ENCODE results near the gene FOXJ1. TPM values are rescaled to one million over a fixed set of nuclear protein-coding genes. Genes with fewer than 3 reads are reported as not detected.

FOXJ1 gene
- total RNA-seq, 1 donor from 2014 or later = 4.5 TPM

DNA sequence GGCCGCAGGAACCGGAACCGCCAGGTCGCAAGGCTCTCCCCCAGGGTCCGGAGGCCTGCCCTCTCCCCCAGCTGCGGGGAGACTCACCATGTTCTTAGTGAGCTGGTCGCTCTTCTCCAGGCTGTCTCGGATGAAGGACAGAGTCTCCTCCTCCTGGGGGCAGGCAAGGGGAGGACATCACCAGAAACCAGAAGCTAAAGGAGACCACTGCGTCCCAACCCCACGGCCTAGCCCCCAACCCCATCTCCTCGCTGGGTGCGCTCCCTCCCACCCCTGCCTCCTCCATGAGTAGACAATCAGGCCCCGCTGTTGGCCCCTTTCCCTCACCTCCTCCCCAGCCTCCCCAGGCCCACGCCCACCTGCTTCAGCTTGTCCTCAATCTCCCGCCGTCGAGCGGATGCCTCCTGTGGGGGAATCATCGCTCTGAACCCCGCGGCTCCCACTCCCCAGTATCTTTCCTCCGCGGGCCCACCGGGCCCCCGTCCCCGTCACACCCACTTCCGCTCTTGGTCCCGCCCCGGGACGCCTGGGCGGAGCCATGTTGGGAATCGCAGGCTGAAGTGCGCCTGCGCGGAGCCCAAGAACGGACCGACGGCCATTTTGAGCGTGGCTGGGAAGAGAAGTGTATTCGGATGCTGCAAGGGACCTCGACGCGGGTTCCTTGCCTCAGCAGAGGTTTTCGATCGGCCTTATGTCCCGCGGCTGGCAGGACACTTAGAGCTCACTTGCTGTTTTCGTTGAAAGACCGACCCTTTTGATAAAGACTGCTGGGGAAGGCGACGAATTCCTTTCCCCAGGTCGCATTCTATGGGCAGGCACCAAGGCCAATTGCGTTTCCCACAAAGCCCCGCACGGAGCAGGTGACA is 37.5 kb downstream of the FOXJ1 start, which contains the start of gene EXOC7:
TSS of gene EXOC7 (minus strand) at position 514 of the 866 bp plus-strand sequence. CDS start at position 419, 95 bp downstream.
- Mint-ChIP-seq H3K4me1 (peaks cover 17% of the 10 kb centered on the region), H3K36me3 (ENCODE audit: low read depth) (peaks cover 8% of the 10 kb centered on the region), H3K27ac (ENCODE audit: unreplicated experiment) (peak within 1 kb of the TSS; percentile 98), H3K27me3 (ENCODE audit: low read depth) (no peaks in the 10 kb centered on the region), H3K9me3 (no peaks in the 10 kb centered on the region), H3K4me3 (peak within 1 kb of the TSS; percentile 98)
- no peak for TF ChIP-seq CTCF (conservative IDR thresholded peaks at IDR 0.05)
- DNase-seq (ENCODE audit: low read depth, low spot score) = peak; percentile 90

- H3K27ac Mint-ChIP-seq (ENCODE audit: unreplicated experiment) = peak overlapping the region; percentile 98
- no peaks in the 10 kb centered on the region for H3K27me3 Mint-ChIP-seq (ENCODE audit: low read depth)
- no peak for DNase-seq (ENCODE audit: low read depth, low spot score)
- peaks cover 17% of the 10 kb centered on the region for H3K4me1 Mint-ChIP-seq
- peaks cover 8% of the 10 kb centered on the region for H3K36me3 Mint-ChIP-seq (ENCODE audit: low read depth)
- H3K9me3 Mint-ChIP-seq = no peaks in the 10 kb centered on the region
- peak overlapping the region; percentile 98 for H3K4me3 Mint-ChIP-seq
- no peak for TF ChIP-seq CTCF (conservative IDR thresholded peaks at IDR 0.05)
Observed at GRCh38 chr17:76102944-76103273, 38.1 kb downstream of the FOXJ1 start.

DNA sequence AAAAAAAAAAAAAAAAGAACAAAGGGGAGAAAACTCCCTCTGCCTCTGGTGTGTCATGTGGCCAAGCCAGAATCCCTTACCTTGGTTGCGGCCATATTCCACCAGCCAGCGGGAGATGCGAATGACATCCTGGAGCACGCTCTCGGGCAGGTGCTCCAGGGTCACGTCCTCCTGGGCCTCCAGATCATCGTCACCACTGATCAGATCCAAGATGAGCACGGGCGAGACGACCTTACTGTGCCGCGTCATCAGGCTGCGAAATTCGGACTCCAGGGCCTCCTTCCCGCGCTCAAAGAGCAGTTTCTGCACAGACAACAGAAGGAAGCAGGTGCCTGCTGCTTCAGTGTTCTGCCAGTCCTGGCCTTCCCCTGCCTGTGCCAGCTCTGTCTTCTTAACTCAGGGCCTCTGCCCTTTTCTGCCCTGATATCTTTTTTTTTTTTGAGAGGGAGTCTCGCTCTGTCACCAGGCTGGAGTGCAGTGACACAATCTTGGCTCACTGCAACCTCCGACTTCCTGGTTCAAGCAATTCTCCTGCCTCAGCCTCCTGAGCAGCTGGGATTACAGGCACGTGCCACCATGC is 43.2 kb downstream of the FOXJ1 start:
- Mint-ChIP-seq H3K4me1 (peaks cover 8% of the 10 kb centered on the region), H3K36me3 (ENCODE audit: low read depth) (peaks cover 15% of the 10 kb centered on the region), H3K9me3 (no peaks in the 10 kb centered on the region), H3K27me3 (ENCODE audit: low read depth) (no peaks in the 10 kb centered on the region), H3K4me3 (no peak overlapping the region), H3K27ac (ENCODE audit: unreplicated experiment) (no peak overlapping the region)
- DNase-seq (ENCODE audit: low read depth, low spot score) = no peak
- no peak for TF ChIP-seq CTCF (conservative IDR thresholded peaks at IDR 0.05)

DNA sequence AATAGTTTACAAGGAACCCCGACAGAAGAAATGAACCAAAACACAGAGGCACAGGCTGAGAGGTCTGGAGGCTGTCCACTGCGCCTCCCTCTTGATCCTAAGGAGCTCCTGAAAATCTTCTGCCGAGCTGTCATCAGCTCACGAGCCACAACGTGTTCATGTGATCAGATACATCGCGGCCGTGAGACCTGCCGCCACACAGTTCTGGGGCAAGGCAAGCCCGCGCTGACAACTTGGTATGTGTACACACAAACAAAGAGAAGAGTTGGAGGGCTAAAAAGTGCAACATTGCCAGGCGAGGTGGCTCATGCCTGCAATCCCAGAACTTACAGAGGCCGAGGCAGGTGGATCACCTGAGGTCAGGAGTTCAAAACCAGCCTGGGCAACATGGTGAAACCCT is 45.1 kb downstream of the FOXJ1 start:
- Mint-ChIP-seq H3K4me1 (no peaks in the 10 kb centered on the region), H3K27me3 (ENCODE audit: low read depth) (no peaks in the 10 kb centered on the region), H3K9me3 (no peaks in the 10 kb centered on the region), H3K4me3 (peak overlapping the region; percentile 46), H3K27ac (ENCODE audit: unreplicated experiment) (no peak overlapping the region), H3K36me3 (ENCODE audit: low read depth) (peaks cover 10% of the 10 kb centered on the region)
- no peak for DNase-seq (ENCODE audit: low read depth, low spot score)
- TF ChIP-seq CTCF (conservative IDR thresholded peaks at IDR 0.05) = no peak

GRCh38 chr17:76094046-76094445 is 47.0 kb downstream of the FOXJ1 start:
- no peaks in the 10 kb centered on the region for H3K9me3 Mint-ChIP-seq
- H3K27ac Mint-ChIP-seq (ENCODE audit: unreplicated experiment) = no peak overlapping the region
- peaks cover 7% of the 10 kb centered on the region for H3K36me3 Mint-ChIP-seq (ENCODE audit: low read depth)
- DNase-seq (ENCODE audit: low read depth, low spot score) = no peak
- no peaks in the 10 kb centered on the region for H3K4me1 Mint-ChIP-seq
- no peak for TF ChIP-seq CTCF (conservative IDR thresholded peaks at IDR 0.05)
- H3K27me3 Mint-ChIP-seq (ENCODE audit: low read depth) = no peaks in the 10 kb centered on the region
- no peak overlapping the region for H3K4me3 Mint-ChIP-seq
